A673 (cell line): ENCODE results near the gene NCOA7.

Source experiments
- EZH2 ChIP-seq: fragments of 200-600 bp; sonication (generic); IDR thresholded peaks from 2 replicates; pipeline ENCODE4 v1.6.1; 2017; ENCODE audit warnings: borderline replicate concordance, low read depth, mild to moderate bottlenecking, mixed read lengths, antibody characterized with exemption, low read length; ENCODE audit not compliant: poor library complexity, severe bottlenecking
- TF ChIP-seq, protein P1 (sequence below): fragments of 300-800, 200-600 bp; sonication (generic); conservative IDR thresholded peaks from 2 replicates; pipeline ENCODE4 v1.5.1; 2017; ENCODE audit warnings: low read depth, mild to moderate bottlenecking, antibody characterized with exemption, low read length, moderate library complexity, mixed read lengths

DNA sequence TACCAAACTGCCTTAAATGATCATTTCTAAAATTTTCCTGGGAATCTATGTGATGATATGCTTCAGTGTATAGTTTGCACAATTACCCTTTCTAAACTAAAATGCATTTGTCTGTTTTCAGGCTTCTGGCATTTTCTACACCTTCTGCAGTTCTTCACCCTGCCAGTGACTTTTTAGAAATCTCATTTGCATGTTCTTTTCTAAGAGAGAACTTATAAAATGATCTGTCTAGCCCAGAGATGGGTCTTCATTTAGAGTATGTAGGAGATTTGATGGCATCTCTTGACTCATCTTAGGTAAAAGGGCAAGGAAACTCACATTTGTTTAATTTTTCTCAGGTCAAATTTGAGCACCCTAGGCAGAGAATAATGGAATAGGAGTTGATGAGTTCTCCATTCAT is 17.8 kb downstream of the NCOA7 start:
- TF ChIP-seq, protein P1, sequence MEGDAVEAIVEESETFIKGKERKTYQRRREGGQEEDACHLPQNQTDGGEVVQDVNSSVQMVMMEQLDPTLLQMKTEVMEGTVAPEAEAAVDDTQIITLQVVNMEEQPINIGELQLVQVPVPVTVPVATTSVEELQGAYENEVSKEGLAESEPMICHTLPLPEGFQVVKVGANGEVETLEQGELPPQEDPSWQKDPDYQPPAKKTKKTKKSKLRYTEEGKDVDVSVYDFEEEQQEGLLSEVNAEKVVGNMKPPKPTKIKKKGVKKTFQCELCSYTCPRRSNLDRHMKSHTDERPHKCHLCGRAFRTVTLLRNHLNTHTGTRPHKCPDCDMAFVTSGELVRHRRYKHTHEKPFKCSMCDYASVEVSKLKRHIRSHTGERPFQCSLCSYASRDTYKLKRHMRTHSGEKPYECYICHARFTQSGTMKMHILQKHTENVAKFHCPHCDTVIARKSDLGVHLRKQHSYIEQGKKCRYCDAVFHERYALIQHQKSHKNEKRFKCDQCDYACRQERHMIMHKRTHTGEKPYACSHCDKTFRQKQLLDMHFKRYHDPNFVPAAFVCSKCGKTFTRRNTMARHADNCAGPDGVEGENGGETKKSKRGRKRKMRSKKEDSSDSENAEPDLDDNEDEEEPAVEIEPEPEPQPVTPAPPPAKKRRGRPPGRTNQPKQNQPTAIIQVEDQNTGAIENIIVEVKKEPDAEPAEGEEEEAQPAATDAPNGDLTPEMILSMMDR = no peak
- no peak for TF ChIP-seq EZH2
